Aorta (tissue), 5 donors: ENCODE results near the gene ABI3BP. TPM values are rescaled to one million over a fixed set of nuclear protein-coding genes. Genes with fewer than 3 reads are reported as not detected.

Experiments
- ATAC-seq: fragments of 200-7000 bp; cut with Tn5 transposase; one replicate; pipeline ENCODE4 v1.9.1; 2022; ENCODE audit warnings: moderate library complexity; ENCODE audit not compliant: low FRiP score
- DNase-seq, 2 donors: peaks; one replicate each; pipeline ENCODE4 v3.0.0-alpha.2; 2020
- H3K27ac ChIP-seq, 2 donors: one replicate each; pipeline ENCODE4 v1.5.1; 2013; ENCODE audit warnings: low read length in 2 of 2, mild to moderate bottlenecking in 2 of 2, moderate library complexity in 2 of 2, control low read depth in 1 of 2, inconsistent platforms in 1 of 2, low read depth in 1 of 2
- H3K27me3 ChIP-seq, 2 donors: one replicate each; pipeline ENCODE4 v1.6.1; 2013; ENCODE audit warnings: control low read depth in 1 of 2, low read length in 1 of 2, mild to moderate bottlenecking in 1 of 2, moderate library complexity in 1 of 2; ENCODE audit not compliant: insufficient read depth in 2 of 2, control insufficient read depth in 1 of 2
- H3K36me3 ChIP-seq, 2 donors: one replicate each; pipeline ENCODE4 v1.6.1; 2013; ENCODE audit warnings: control low read depth in 1 of 2, low read length in 1 of 2, mild to moderate bottlenecking in 1 of 2; ENCODE audit not compliant: insufficient read depth in 2 of 2, control insufficient read depth in 1 of 2
- H3K4me1 ChIP-seq, 2 donors: one replicate each; pipeline ENCODE4 v1.6.1; 2013; ENCODE audit warnings: low read length in 2 of 2, control low read depth in 1 of 2, mild to moderate bottlenecking in 1 of 2, moderate library complexity in 1 of 2; ENCODE audit not compliant: insufficient read depth in 2 of 2, control insufficient read depth in 1 of 2
- H3K4me3 ChIP-seq, 2 donors: one replicate each; pipeline ENCODE4 v1.5.1; 2013; ENCODE audit warnings: low read length in 2 of 2, control low read depth in 1 of 2, mild to moderate bottlenecking in 1 of 2
- H3K9me3 ChIP-seq: one replicate; pipeline ENCODE4 v1.6.1; 2013; ENCODE audit warnings: mild to moderate bottlenecking, low read length; ENCODE audit not compliant: control insufficient read depth
- WGBS, 2 donors: extraction: QIAGEN DNeasy Blood & Tissue Kit; methylation state at CpG; one replicate each; pipeline ENCODE4 v1.1.7; 2013; 5-methylcytosine and 5-hydroxymethylcytosine counted together
- intact Hi-C, 2 donors: fragments of 100-400 bp; cut with DNase I; formaldehyde crosslinking; loops; one replicate each; pipeline versions ENCODE4 v1.14.2 to v1.15.0; 2022
- polyA plus RNA-seq, 2 donors: library from polyadenylated mRNA; stranded (reverse); fragments of 200-250 nt; gene quantifications; one replicate each; pipeline ENCODE4 v1.2.3, GENCODE V29; 2013
- total RNA-seq, 2 donors: library from RNA; stranded (reverse); fragmentation: NEBNext Ultra II Directional; extraction: Animal tissue kit (Norgen Biotek cat#: 25700); gene quantifications; one replicate each; pipeline ENCODE4 v1.2.1, GENCODE V29; 2021
- donor health status: healthy with polysubstance abuse.
- donor health status: Bipolar disorder and iron deficiency.
- donor health status: DM: no; HTN: no; CAD: no.
- donor health status: DM: no; HTN: no; CAD: no.
- donor health status: DM: yes; HTN: yes; CAD: no.

The ABI3BP gene
- total and polyA plus RNA-seq, 4 donors: 4.6 to 389 (median 115) TPM

- intact Hi-C loops: loop anchor here in 1 of 2 donors (10.0 kb wide), 1 partner anchor 441 kb away; no protein-coding TSS in a partner anchor
- H3K4me3 ChIP-seq: no peak overlapping the region
- no peak overlapping the region for H3K27ac ChIP-seq
- no peaks in the 10 kb centered on the region for H3K27me3 ChIP-seq
- peaks cover 0 to 2% of the 10 kb centered on the region in 2 donors for H3K36me3 ChIP-seq
- H3K9me3 ChIP-seq: no peaks in the 10 kb centered on the region
- WGBS, 2 donors: 78 to 84% methylated on average over 2 of the region's 2 CpGs
- DNase-seq (no peak), ATAC-seq (no peak)
- H3K4me1 ChIP-seq: peaks cover 1 to 3% of the 10 kb centered on the region in 2 donors
Observed at GRCh38 chr3:100753846-100754245, 239.4 kb downstream of the ABI3BP start.

- Histone ChIP-seq H3K27ac (no peak overlapping the region), H3K9me3 (no peaks in the 10 kb centered on the region), H3K4me3 (no peak overlapping the region), H3K36me3 (peaks cover 2 to 6% of the 10 kb centered on the region in 2 donors), H3K4me1 (peaks cover 0 to 3% of the 10 kb centered on the region in 2 donors), H3K27me3 (no peaks in the 10 kb centered on the region)
- DNase-seq (no peak), ATAC-seq (no peak)
- 59 to 68% methylated on average over 2 of the region's 2 CpGs for WGBS, 2 donors
- intact Hi-C loops: no loop called here
Observed at GRCh38 chr3:100748967-100749366, 244.3 kb downstream of the ABI3BP start.

DNA sequence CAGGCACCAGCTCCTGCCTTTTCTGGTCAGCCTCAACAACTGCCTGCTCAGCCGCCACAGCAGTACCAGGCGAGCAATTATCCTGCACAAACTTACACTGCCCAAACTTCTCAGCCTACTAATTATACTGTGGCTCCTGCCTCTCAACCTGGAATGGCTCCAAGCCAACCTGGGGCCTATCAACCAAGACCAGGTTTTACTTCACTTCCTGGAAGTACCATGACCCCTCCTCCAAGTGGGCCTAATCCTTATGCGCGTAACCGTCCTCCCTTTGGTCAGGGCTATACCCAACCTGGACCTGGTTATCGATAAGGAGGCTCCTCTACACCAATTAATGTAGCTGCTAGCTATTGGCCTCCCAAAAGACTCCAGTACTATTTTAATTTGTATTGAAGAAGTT is 245.0 kb downstream of the ABI3BP start:
- ATAC-seq (no peak), DNase-seq (no peak)
- Histone ChIP-seq H3K27ac (no peak overlapping the region), H3K36me3 (peaks cover 2 to 6% of the 10 kb centered on the region in 2 donors), H3K9me3 (no peaks in the 10 kb centered on the region), H3K4me3 (no peak overlapping the region), H3K4me1 (peaks cover 0 to 3% of the 10 kb centered on the region in 2 donors), H3K27me3 (no peaks in the 10 kb centered on the region)
- intact Hi-C loops: no loop called here
- 88 to 92% methylated on average over 6 of the region's 6 CpGs for WGBS, 2 donors

DNA sequence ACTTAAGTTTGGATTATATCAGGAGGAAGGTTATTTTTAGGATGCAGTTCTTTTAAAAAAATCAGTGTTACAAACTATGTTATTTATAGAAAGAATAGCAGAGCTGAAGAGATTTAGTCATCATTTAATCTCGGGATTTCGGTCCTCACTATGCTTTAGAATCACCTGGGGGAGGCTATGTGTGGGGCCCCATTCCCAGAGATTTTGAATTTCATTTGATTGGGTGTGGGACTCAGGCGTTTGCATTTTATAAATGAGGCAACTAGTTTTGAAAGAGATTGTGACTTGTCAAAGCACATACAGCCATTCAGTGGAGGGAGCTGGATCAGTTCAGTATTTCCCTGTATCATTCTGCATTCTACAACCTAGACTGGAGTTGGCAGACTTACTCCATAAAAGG is 247.1 kb downstream of the ABI3BP start:
- DNase-seq: no peak
- no peak overlapping the region for H3K4me3 ChIP-seq
- 17% methylated on average over 3 of the region's 3 CpGs for WGBS, 2 donors
- no peaks in the 10 kb centered on the region for H3K27me3 ChIP-seq
- peaks cover 0 to 3% of the 10 kb centered on the region in 2 donors for H3K4me1 ChIP-seq
- H3K36me3 ChIP-seq: peaks cover 0 to 6% of the 10 kb centered on the region in 2 donors
- H3K27ac ChIP-seq: no peak overlapping the region
- no peak for ATAC-seq
- intact Hi-C loops: no loop called here
- no peaks in the 10 kb centered on the region for H3K9me3 ChIP-seq

DNA sequence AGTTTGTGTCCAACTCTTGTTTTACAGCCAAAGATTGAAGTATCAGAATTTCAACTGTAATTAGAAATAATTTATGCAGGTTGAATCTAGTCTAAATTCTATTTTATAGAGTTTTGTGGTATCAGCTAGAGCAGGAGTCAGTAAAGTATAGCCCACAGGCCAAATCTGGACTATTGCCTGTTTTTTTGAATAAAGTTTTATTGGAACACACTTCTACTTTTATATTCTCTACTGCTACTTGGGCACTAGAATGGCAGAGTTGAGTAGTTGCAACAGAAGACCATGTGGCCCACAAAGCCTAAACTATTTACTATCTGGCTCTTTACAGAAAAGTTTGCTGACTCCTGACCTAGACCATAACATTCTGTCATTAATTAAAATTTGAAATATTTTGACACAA is 247.6 kb downstream of the ABI3BP start:
- Histone ChIP-seq H3K4me1 (peaks cover 0 to 3% of the 10 kb centered on the region in 2 donors), H3K4me3 (no peak overlapping the region), H3K36me3 (peaks cover 0 to 6% of the 10 kb centered on the region in 2 donors), H3K27ac (no peak overlapping the region), H3K9me3 (no peaks in the 10 kb centered on the region), H3K27me3 (no peaks in the 10 kb centered on the region)
- intact Hi-C loops: no loop called here
- no peak for DNase-seq
- no peak for ATAC-seq

DNA sequence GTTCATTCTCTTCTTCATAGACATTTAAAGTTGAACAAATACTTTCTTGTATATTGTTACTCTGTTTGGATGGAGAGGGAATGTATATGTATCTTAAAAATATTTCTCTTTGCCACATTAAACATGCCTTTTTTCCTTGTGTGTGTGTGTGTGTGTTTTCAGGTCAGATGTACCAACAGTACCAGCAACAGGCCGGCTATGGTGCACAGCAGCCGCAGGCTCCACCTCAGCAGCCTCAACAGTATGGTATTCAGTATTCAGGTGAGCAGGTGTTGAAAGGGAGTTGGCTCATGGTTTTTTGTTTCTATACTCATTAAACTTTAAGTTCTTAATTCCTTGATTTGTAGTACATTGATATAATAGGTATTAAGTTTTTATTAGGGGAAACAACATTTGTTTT is 248.6 kb downstream of the ABI3BP start:
- no peak for DNase-seq
- intact Hi-C loops: no loop called here
- no peak for ATAC-seq
- 94 to 98% methylated on average over 2 of the region's 2 CpGs for WGBS, 2 donors
- Histone ChIP-seq H3K4me1 (peaks cover 0 to 3% of the 10 kb centered on the region in 2 donors), H3K9me3 (no peaks in the 10 kb centered on the region), H3K27ac (no peak overlapping the region), H3K36me3 (peaks cover 0 to 6% of the 10 kb centered on the region in 2 donors), H3K4me3 (no peak overlapping the region), H3K27me3 (no peaks in the 10 kb centered on the region)

- Histone ChIP-seq H3K9me3 (no peaks in the 10 kb centered on the region), H3K4me3 (no peak overlapping the region), H3K27me3 (no peaks in the 10 kb centered on the region), H3K4me1 (peaks cover 0 to 3% of the 10 kb centered on the region in 2 donors), H3K36me3 (peaks cover 0 to 6% of the 10 kb centered on the region in 2 donors), H3K27ac (no peak overlapping the region)
- ATAC-seq (no peak), DNase-seq (no peak)
- 76 to 78% methylated on average over 3 of the region's 3 CpGs for WGBS, 2 donors
- intact Hi-C loops: no loop called here
Observed at GRCh38 chr3:100743535-100743934, 249.7 kb downstream of the ABI3BP start.

DNA sequence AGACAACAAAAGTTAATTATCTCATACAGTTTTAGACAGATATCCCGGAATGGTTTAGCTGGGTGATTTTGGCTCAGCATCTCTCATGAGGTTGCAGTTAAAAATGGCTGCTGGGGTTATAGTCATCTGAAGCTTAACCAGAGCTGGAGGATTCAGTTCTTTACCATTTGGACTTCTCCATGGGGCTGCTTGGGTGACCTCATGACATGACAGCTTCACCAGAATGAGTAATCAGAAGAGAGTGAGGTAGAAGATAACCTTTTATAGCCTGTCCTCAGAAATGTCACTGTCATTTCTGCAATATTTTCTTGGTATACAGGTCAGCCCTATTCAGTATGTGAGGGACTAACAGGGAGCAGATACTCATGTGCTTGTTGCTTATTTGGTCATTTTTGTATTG is 253.0 kb downstream of the ABI3BP start:
- H3K36me3 ChIP-seq: peaks cover 2 to 4% of the 10 kb centered on the region in 2 donors
- no peaks in the 10 kb centered on the region for H3K27me3 ChIP-seq
- H3K27ac ChIP-seq: no peak overlapping the region
- ATAC-seq (no peak), DNase-seq (no peak)
- intact Hi-C loops: no loop called here
- no peak overlapping the region for H3K4me3 ChIP-seq
- no peaks in the 10 kb centered on the region for H3K9me3 ChIP-seq
- WGBS, 2 donors: 85 to 91% methylated on average over 1 of the region's 1 CpG
- H3K4me1 ChIP-seq: no peaks in the 10 kb centered on the region

- H3K4me3 ChIP-seq: no peak overlapping the region
- H3K27ac ChIP-seq: no peak overlapping the region
- no peaks in the 10 kb centered on the region for H3K9me3 ChIP-seq
- ATAC-seq (no peak), DNase-seq (no peak)
- peaks cover 2 to 5% of the 10 kb centered on the region in 2 donors for H3K36me3 ChIP-seq
- no peaks in the 10 kb centered on the region for H3K4me1 ChIP-seq
- WGBS, 2 donors: 33 to 38% methylated on average over 2 of the region's 2 CpGs
- no peaks in the 10 kb centered on the region for H3K27me3 ChIP-seq
- intact Hi-C loops: no loop called here
Observed at GRCh38 chr3:100737334-100737733, 255.9 kb downstream of the ABI3BP start.
